ENCODE results near the gene PDGFC.

The PDGFC gene

DNA sequence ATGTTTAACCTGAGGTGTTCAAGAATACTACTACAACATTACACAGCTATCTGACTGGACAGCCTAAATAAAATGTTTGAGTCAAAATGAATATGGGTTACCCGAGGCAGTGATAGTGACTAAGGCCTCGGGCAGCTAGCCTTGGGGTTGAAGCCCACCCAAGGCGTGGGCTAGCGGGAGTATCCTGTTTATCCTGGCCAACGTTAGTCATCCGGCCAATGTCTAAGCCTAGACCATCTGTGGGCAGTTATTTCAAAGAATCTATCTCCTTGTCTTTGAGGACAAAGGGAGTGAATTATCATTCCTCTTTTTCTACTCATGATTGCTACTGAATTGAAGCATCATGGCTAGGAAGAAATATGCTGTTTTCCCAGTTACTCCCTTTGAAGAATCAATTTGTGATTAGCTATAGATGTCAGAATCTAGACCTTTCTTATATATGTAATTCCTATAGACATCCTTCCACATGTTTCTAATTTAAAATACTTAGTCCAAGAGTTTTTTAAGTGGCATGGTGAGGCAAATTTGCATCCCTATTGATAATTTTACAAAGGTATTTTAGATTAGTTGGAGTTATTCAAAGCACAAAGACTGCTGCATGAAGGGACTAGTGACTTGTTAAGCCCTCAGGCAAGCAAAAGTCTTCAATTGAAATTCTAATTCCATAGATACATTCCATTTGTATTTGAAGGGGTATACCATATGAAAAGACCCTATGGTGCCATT is 6.0 kb upstream of the PDGFC start:
- Histone ChIP-seq H3K27ac (ENCODE audit: low read length) (no peak overlapping the region), H3K27me3 (replicated peaks; ENCODE audit: insufficient read depth, low read length) (no peaks in the 10 kb centered on the region), H2AFZ (ENCODE audit: low read length) (no peak overlapping the region), H3K9me2 (replicated peaks; ENCODE audit: insufficient read depth, low read length) (no peaks in the 10 kb centered on the region), H3K36me3 (replicated peaks; ENCODE audit: insufficient read depth, low read length) (no peaks in the 10 kb centered on the region), H3K4me1 (ENCODE audit: low read length) (peaks cover 7% of the 10 kb centered on the region; the same call in 1 of the 2 replicates), H3K4me3 (ENCODE audit: low read length) (no peak overlapping the region), H3K4me2 (ENCODE audit: low read depth, low read length) (no peak overlapping the region), H3K79me2 (ENCODE audit: low read length) (no peaks in the 10 kb centered on the region), H3K9ac (ENCODE audit: low read length) (no peak overlapping the region), H3F3A (ENCODE audit: insufficient read depth, low read length) (peaks cover 8% of the 10 kb centered on the region), H4K20me1 (ENCODE audit: insufficient read depth, low read length) (no peaks in the 10 kb centered on the region), H3K9me3 (replicated peaks; ENCODE audit: insufficient read depth, low read length) (no peaks in the 10 kb centered on the region)
- TF ChIP-seq, protein P1, sequence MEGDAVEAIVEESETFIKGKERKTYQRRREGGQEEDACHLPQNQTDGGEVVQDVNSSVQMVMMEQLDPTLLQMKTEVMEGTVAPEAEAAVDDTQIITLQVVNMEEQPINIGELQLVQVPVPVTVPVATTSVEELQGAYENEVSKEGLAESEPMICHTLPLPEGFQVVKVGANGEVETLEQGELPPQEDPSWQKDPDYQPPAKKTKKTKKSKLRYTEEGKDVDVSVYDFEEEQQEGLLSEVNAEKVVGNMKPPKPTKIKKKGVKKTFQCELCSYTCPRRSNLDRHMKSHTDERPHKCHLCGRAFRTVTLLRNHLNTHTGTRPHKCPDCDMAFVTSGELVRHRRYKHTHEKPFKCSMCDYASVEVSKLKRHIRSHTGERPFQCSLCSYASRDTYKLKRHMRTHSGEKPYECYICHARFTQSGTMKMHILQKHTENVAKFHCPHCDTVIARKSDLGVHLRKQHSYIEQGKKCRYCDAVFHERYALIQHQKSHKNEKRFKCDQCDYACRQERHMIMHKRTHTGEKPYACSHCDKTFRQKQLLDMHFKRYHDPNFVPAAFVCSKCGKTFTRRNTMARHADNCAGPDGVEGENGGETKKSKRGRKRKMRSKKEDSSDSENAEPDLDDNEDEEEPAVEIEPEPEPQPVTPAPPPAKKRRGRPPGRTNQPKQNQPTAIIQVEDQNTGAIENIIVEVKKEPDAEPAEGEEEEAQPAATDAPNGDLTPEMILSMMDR (IDR thresholded peaks at IDR 0.05; ENCODE audit: low read length), result no peak
- no peak for TF ChIP-seq EZH2phosphoT487 (IDR thresholded peaks at IDR 0.05; ENCODE audit: low read length)
- no peak for TF ChIP-seq EZH2 (optimal IDR thresholded peaks at IDR 0.05; ENCODE audit: low read depth, low read length)
- no peak for DNase-seq

DNA sequence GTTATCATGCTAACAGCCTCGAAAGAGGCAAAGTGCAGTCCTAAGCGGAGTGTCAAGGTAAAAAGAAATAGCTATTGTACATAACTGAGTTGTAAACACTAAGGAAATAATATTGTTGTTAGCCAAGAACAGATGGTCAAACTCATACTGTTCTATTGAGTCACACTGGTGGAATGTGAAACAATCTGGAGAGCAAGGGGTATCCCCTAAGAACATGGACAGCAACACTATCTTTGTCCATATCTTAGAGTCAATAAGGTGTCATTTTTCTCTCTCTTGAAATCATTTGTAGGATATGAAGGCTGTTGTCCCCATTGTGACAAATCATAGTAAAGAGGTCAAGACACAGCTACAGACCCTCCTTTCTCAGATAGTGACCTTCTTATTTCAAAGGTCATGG is 4.5 kb upstream of the PDGFC start:
- DNase-seq, result no peak
- Histone ChIP-seq H3K4me2 (ENCODE audit: low read depth, low read length) (no peak overlapping the region), H3K4me3 (ENCODE audit: low read length) (no peak overlapping the region), H3K36me3 (replicated peaks; ENCODE audit: insufficient read depth, low read length) (no peaks in the 10 kb centered on the region), H3K9me2 (replicated peaks; ENCODE audit: insufficient read depth, low read length) (no peaks in the 10 kb centered on the region), H3K9me3 (replicated peaks; ENCODE audit: insufficient read depth, low read length) (no peaks in the 10 kb centered on the region), H3K79me2 (ENCODE audit: low read length) (no peaks in the 10 kb centered on the region), H3K27ac (ENCODE audit: low read length) (no peak overlapping the region), H3F3A (ENCODE audit: insufficient read depth, low read length) (peaks cover 14% of the 10 kb centered on the region), H3K9ac (ENCODE audit: low read length) (no peak overlapping the region), H4K20me1 (ENCODE audit: insufficient read depth, low read length) (no peaks in the 10 kb centered on the region), H3K4me1 (ENCODE audit: low read length) (peaks cover 11% of the 10 kb centered on the region; the same call in 1 of the 2 replicates), H3K27me3 (replicated peaks; ENCODE audit: insufficient read depth, low read length) (no peaks in the 10 kb centered on the region), H2AFZ (ENCODE audit: low read length) (no peak overlapping the region)
- TF ChIP-seq EZH2phosphoT487 (IDR thresholded peaks at IDR 0.05; ENCODE audit: low read length) (no peak), EZH2 (optimal IDR thresholded peaks at IDR 0.05; ENCODE audit: low read depth, low read length) (no peak)
- TF ChIP-seq, protein P1 (IDR thresholded peaks at IDR 0.05; ENCODE audit: low read length), result no peak

GRCh38 chr4:156975686-156976085 is 4.1 kb upstream of the PDGFC start:
- no peaks in the 10 kb centered on the region for H3K9me2 ChIP-seq (replicated peaks; ENCODE audit: insufficient read depth, low read length)
- H3K9me3 ChIP-seq (replicated peaks; ENCODE audit: insufficient read depth, low read length), result no peaks in the 10 kb centered on the region
- H3K79me2 ChIP-seq (ENCODE audit: low read length), result no peaks in the 10 kb centered on the region
- no peaks in the 10 kb centered on the region for H4K20me1 ChIP-seq (ENCODE audit: insufficient read depth, low read length)
- no peak overlapping the region for H3K9ac ChIP-seq (ENCODE audit: low read length)
- H2AFZ ChIP-seq (ENCODE audit: low read length), result no peak overlapping the region
- no peak overlapping the region for H3K4me2 ChIP-seq (ENCODE audit: low read depth, low read length)
- no peak overlapping the region for H3K27ac ChIP-seq (ENCODE audit: low read length)
- TF ChIP-seq EZH2 (optimal IDR thresholded peaks at IDR 0.05; ENCODE audit: low read depth, low read length), result no peak
- TF ChIP-seq EZH2phosphoT487 (IDR thresholded peaks at IDR 0.05; ENCODE audit: low read length), result no peak
- TF ChIP-seq, protein P1 (IDR thresholded peaks at IDR 0.05; ENCODE audit: low read length), result no peak
- H3K4me1 ChIP-seq (ENCODE audit: low read length), result peaks cover 11% of the 10 kb centered on the region; the same call in 1 of the 2 replicates
- H3K4me3 ChIP-seq (ENCODE audit: low read length), result no peak overlapping the region
- H3F3A ChIP-seq (ENCODE audit: insufficient read depth, low read length), result peaks cover 14% of the 10 kb centered on the region
- H3K36me3 ChIP-seq (replicated peaks; ENCODE audit: insufficient read depth, low read length), result no peaks in the 10 kb centered on the region
- H3K27me3 ChIP-seq (replicated peaks; ENCODE audit: insufficient read depth, low read length), result no peaks in the 10 kb centered on the region
- no peak for DNase-seq

Measured in MM.1S (cell line).